ENCODE measurements around the gene CYTH1. TPM values are rescaled to one million over a fixed set of nuclear protein-coding genes. Genes with fewer than 3 reads are reported as not detected.

The CYTH1 gene
- total RNA-seq, 1 experiment from 2014 or later: 9.7 TPM

DNA sequence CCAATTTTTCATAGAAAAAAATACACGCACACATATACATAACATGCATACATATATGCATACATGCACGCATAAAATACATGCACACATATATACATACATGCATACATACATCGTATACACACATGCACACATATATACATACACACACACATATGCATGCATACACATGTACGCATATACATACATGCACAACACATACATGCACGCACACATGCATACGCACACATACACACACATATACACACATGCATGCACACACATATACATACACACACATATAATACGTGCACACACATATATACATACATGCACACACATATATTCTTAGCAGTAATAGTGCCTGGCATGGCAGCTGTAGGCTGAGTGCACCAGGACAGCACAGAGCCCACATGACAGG lies 33.6 kb upstream of the CYTH1 start:
- no peak for DNase-seq
- Histone ChIP-seq H3K4me2 (ENCODE audit: insufficient read depth, insufficient read length, low read length) (no peak overlapping the region), H4K5ac (ENCODE audit: insufficient read length, low read depth, low read length) (no peak overlapping the region), H3K23ac (ENCODE audit: insufficient read length, low read depth, low read length) (no peak overlapping the region), H3K23me2 (ENCODE audit: insufficient read length, low read depth, low read length, poor library complexity, severe bottlenecking) (no peaks in the 10 kb centered on the region), H3K9me3 (ENCODE audit: control insufficient read depth, low read depth, low read length) (no peaks in the 10 kb centered on the region), H4K8ac (replicated peaks; ENCODE audit: insufficient read length, low read depth, low read length) (no peak overlapping the region), H3K27me3 (ENCODE audit: insufficient read depth, low read length) (no peaks in the 10 kb centered on the region), H2BK5ac (ENCODE audit: insufficient read length, low read length) (no peak overlapping the region), H2BK12ac (ENCODE audit: insufficient read length, low read depth, low read length) (no peak overlapping the region), H4K91ac (ENCODE audit: insufficient read length, low read depth, low read length) (no peak overlapping the region), H3K4me1 (ENCODE audit: insufficient read depth, low read length) (no peaks in the 10 kb centered on the region), H2BK20ac (ENCODE audit: low read depth, low read length, poor library complexity, severe bottlenecking) (no peak overlapping the region), H2BK15ac (ENCODE audit: low read depth, low read length) (no peak overlapping the region), H3K4ac (ENCODE audit: low read depth, low read length) (no peak overlapping the region), H3K79me1 (ENCODE audit: insufficient read depth, low read depth, low read length, poor library complexity, severe bottlenecking) (no peaks in the 10 kb centered on the region), H3K9ac (ENCODE audit: extremely low read depth, insufficient read length, low read length) (no peak overlapping the region), H3K56ac (ENCODE audit: insufficient read length, low read depth, low read length) (no peak overlapping the region), H3K79me2 (ENCODE audit: insufficient read depth, low read length) (no peaks in the 10 kb centered on the region), H4K20me1 (ENCODE audit: control insufficient read depth, insufficient read depth, insufficient read length) (no peaks in the 10 kb centered on the region), H3K18ac (ENCODE audit: insufficient read length, low read depth, low read length) (no peak overlapping the region), H3K14ac (ENCODE audit: insufficient read depth, low read length) (no peak overlapping the region), H2BK120ac (ENCODE audit: low read depth, low read length, poor library complexity, severe bottlenecking) (no peak overlapping the region), H3T11ph (ENCODE audit: low read length) (no peak overlapping the region), H2AFZ (ENCODE audit: low read length) (no peak overlapping the region), H2AK5ac (ENCODE audit: insufficient read length, low read length) (no peak overlapping the region), H3K27ac (ENCODE audit: insufficient read length, low read depth, low read length) (no peak overlapping the region)
- no peak overlapping the region for H3K4me3 Mint-ChIP-seq
- no peak overlapping the region for H3K27ac Mint-ChIP-seq
- H3K27me3 Mint-ChIP-seq (ENCODE audit: low read depth): no peaks in the 10 kb centered on the region
- no peak for TF ChIP-seq CTCF (conservative IDR thresholded peaks at IDR 0.05)
- no CpG with 5 or more reads among the region's 7 CpGs for WGBS (ENCODE audit: extremely low coverage, insufficient read length, low lambda C conversion rate)
- no peaks in the 10 kb centered on the region for H3K9me3 Mint-ChIP-seq
- H3K4me1 Mint-ChIP-seq: no peaks in the 10 kb centered on the region
- H3K36me3 Mint-ChIP-seq (ENCODE audit: insufficient read depth in 1 of 3, low read depth in 3 of 3): peaks cover 45 to 99% (median 88%) of the 10 kb centered on the region in 3 experiments
